SK-N-SH (cell line): ENCODE measurements around the gene CYP26C1. TPM values are rescaled to one million over a fixed set of nuclear protein-coding genes. Genes with fewer than 3 reads are reported as not detected.

ENCODE experiments used
- CTCF ChIA-PET: fragments of 300-600, 350-600 bp; formaldehyde crosslinking; extraction: SDS; loops from one replicate; lab custom pipeline; 2021; lab: Yijun Ruan, JAX
- POLR2A ChIA-PET: fragments of 350-600 bp; sonication (Branson Sonifier 250); formaldehyde crosslinking; extraction: SDS; loops from one replicate; lab custom pipeline; 2020; ENCODE audit warnings: antibody characterized with exemption, inconsistent platforms; lab: Yijun Ruan, JAX
- DNase-seq: peaks from one replicate; pipeline ENCODE4 v3.0.0; 2012
- H2AFZ ChIP-seq: fragments of 200-600 bp; sonication (generic); 2 replicates; pipeline ENCODE4 v1.8.1; 2016; ENCODE audit warnings: antibody characterized with exemption, mild to moderate bottlenecking, low read depth
- H3F3A ChIP-seq: fragments of 200-600 bp; sonication (generic); replicated peaks from 2 replicates; pipeline ENCODE3; 2016; ENCODE audit warnings: antibody characterized with exemption, mild to moderate bottlenecking; ENCODE audit not compliant: insufficient read depth
- H3K27ac ChIP-seq, 2 experiments: fragments of 200-500 bp in 1 of 2; fragments of 200-600 bp in 1 of 2; sonication (Bioruptor generic) in 1 of 2; sonication (generic), shearing (Covaris generic) in 1 of 2; 2 replicates each; pipeline versions ENCODE4 v1.5.1 to v1.6.1; 2014 to 2016; ENCODE audit warnings: low read depth in 2 of 2, inconsistent platforms in 1 of 2, low read length in 1 of 2, mild to moderate bottlenecking in 1 of 2, mixed read lengths in 1 of 2
- H3K27me3 ChIP-seq: fragments of 200-600 bp; sonication (generic), shearing (Covaris generic); 2 replicates; pipeline ENCODE4 v1.6.1; 2016; ENCODE audit warnings: mixed run types; ENCODE audit not compliant: insufficient read depth
- H3K36me3 ChIP-seq, 2 experiments: fragments of 200-500 bp in 1 of 2; fragments of 200-600 bp in 1 of 2; sonication (Bioruptor generic) in 1 of 2; sonication (generic) in 1 of 2; replicated peaks in 1 of 2; 2 replicates each; pipeline versions ENCODE3 to v1.5.1; 2014 to 2016; ENCODE audit warnings: low read length in 1 of 2, mild to moderate bottlenecking in 1 of 2; ENCODE audit not compliant: insufficient read depth in 2 of 2, control insufficient read depth in 1 of 2
- H3K4me1 ChIP-seq, 2 experiments: fragments of 200-500 bp in 1 of 2; fragments of 200-600 bp in 1 of 2; sonication (Bioruptor generic) in 1 of 2; sonication (generic), shearing (Covaris generic) in 1 of 2; 2 replicates each; pipeline versions ENCODE4 v1.5.1 to v1.6.1; 2014 to 2016; ENCODE audit warnings: low read depth in 1 of 2, low read length in 1 of 2, mixed run types in 1 of 2; ENCODE audit not compliant: insufficient read depth in 2 of 2, control insufficient read depth in 1 of 2
- H3K4me2 ChIP-seq: fragments of 200-600 bp; sonication (generic), shearing (Covaris generic); 2 replicates; pipeline ENCODE4 v1.6.1; 2017; ENCODE audit warnings: mixed run types
- H3K4me3 ChIP-seq, 2 experiments: fragments of 200-500 bp in 1 of 2; fragments of 200-600 bp in 1 of 2; sonication (Bioruptor generic) in 1 of 2; sonication (generic), shearing (Covaris generic) in 1 of 2; 2 replicates each; pipeline versions ENCODE4 v1.5.1 to v1.8.1; 2014 to 2016; ENCODE audit warnings: low read depth in 2 of 2, inconsistent platforms in 1 of 2, low read length in 1 of 2, mild to moderate bottlenecking in 1 of 2, mixed read lengths in 1 of 2, moderate library complexity in 1 of 2
- H3K79me2 ChIP-seq: fragments of 200-600 bp; sonication (generic); 2 replicates; pipeline ENCODE4 v1.8.1; 2017; ENCODE audit warnings: mild to moderate bottlenecking; ENCODE audit not compliant: insufficient read depth
- H3K9ac ChIP-seq: fragments of 200-600 bp; sonication (generic); 2 replicates; pipeline ENCODE4 v1.6.1; 2017; ENCODE audit warnings: mixed run types
- H3K9me2 ChIP-seq: fragments of 200-600 bp; sonication (generic); 2 replicates; pipeline ENCODE4 v1.6.1; 2017; ENCODE audit warnings: mixed run types
- H3K9me3 ChIP-seq: fragments of 200-600 bp; sonication (generic); 2 replicates; pipeline ENCODE4 v1.6.1; 2017; ENCODE audit warnings: mixed run types, mild to moderate bottlenecking, moderate library complexity
- H4K20me1 ChIP-seq: fragments of 200-600 bp; sonication (generic); 2 replicates; pipeline ENCODE4 v1.6.1; 2017; ENCODE audit warnings: mild to moderate bottlenecking, mixed run types; ENCODE audit not compliant: insufficient read depth
- CTCF ChIP-seq: fragments of 200-600 bp; sonication (generic); IDR thresholded peaks from 2 replicates; pipeline ENCODE4 v1.6.1; 2017; ENCODE audit warnings: antibody characterized with exemption, mild to moderate bottlenecking, moderate library complexity
- ELF1 ChIP-seq: IDR thresholded peaks from 2 replicates; pipeline ENCODE4 v1.4.0; 2012
- FOXM1 ChIP-seq: IDR thresholded peaks from 2 replicates; pipeline ENCODE4 v1.4.0; 2012; ENCODE audit warnings: low read depth, mild to moderate bottlenecking
- GABPA ChIP-seq: IDR thresholded peaks from 2 replicates; pipeline ENCODE4 v1.4.0; 2012; ENCODE audit warnings: low read depth, mild to moderate bottlenecking
- GATA2 ChIP-seq: sonication (generic); formaldehyde crosslinking; IDR thresholded peaks from 2 replicates; pipeline ENCODE4 v1.5.0; 2020; ENCODE audit warnings: mild to moderate bottlenecking, missing genetic modification reagents
- JUND ChIP-seq: IDR thresholded peaks from 2 replicates; pipeline ENCODE4 v1.4.0; 2012
- MXI1 ChIP-seq: IDR thresholded peaks from 2 replicates; pipeline ENCODE4 v1.6.1; 2012; ENCODE audit warnings: mild to moderate bottlenecking, low read depth, low read length, improper control_type of control experiment
- NFIC ChIP-seq: IDR thresholded peaks from 2 replicates; pipeline ENCODE4 v1.4.0; 2012; ENCODE audit warnings: borderline replicate concordance
- PBX3 ChIP-seq: IDR thresholded peaks from 2 replicates; pipeline ENCODE4; 2012
- POLR2AphosphoS5 ChIP-seq: IDR thresholded peaks from 2 replicates; pipeline ENCODE4 v1.6.1; 2012; ENCODE audit warnings: low read depth, low read length
- RCOR1 ChIP-seq: fragments of 150-350 bp; IDR thresholded peaks from 2 replicates; pipeline ENCODE4 v1.6.1; 2017; ENCODE audit warnings: antibody characterized with exemption, low read length
- RFX5 ChIP-seq: IDR thresholded peaks from 2 replicates; pipeline ENCODE4 v1.6.1; 2012; ENCODE audit warnings: mild to moderate bottlenecking, improper control_type of control experiment, low read length
- RXRA ChIP-seq: IDR thresholded peaks from 2 replicates; pipeline ENCODE4 v1.4.0; 2012; ENCODE audit warnings: low read depth, mild to moderate bottlenecking, borderline replicate concordance
- TAF1 ChIP-seq: IDR thresholded peaks from 2 replicates; pipeline ENCODE4 v1.6.1; 2012; ENCODE audit warnings: low read depth, mild to moderate bottlenecking, low read length, moderate library complexity, borderline replicate concordance
- TEAD4 ChIP-seq: IDR thresholded peaks from 2 replicates; pipeline ENCODE4 v1.4.0; 2012; ENCODE audit warnings: mild to moderate bottlenecking, borderline replicate concordance; ENCODE audit not compliant: insufficient read depth
- YY1 ChIP-seq: IDR thresholded peaks from 2 replicates; pipeline ENCODE4 v1.4.0; 2012; ENCODE audit warnings: low read depth, mild to moderate bottlenecking
- ZBTB33 ChIP-seq: IDR thresholded peaks from 2 replicates; pipeline ENCODE4 v1.4.0; 2012; ENCODE audit warnings: low read depth, borderline replicate concordance
- WGBS: methylation state at CpG from one replicate; pipeline ENCODE4 v1.1.6; 2017; ENCODE audit warnings: low lambda C conversion rate; 5-methylcytosine and 5-hydroxymethylcytosine counted together
- polyA plus RNA-seq, 3 experiments: library from polyadenylated mRNA; depleted of rRNA; stranded (reverse); fragments of >200 nt; gene quantifications; 2 replicates each; pipeline ENCODE4 v1.2.3, GENCODE V29; 2012

Gene CYP26C1
- polyA plus RNA-seq, 1 of the 3 experiments (the other 2 are of a cell fraction), result not detected

- no peak for DNase-seq
- POLR2A ChIA-PET, result no interaction called here
Measured at GRCh38 chr10:93058139-93058538, 2.5 kb upstream of the CYP26C1 start.

GRCh38 chr10:93060887-93061593, 442 bp downstream of the CYP26C1 start:
- peak; percentile 16 for DNase-seq
- no peak overlapping the region for H2AFZ ChIP-seq
- H3K4me1 ChIP-seq, result peaks cover 0 to 5% of the 10 kb centered on the region in 2 experiments; a peak in 1 of 4 replicates
- no peaks in the 10 kb centered on the region for H4K20me1 ChIP-seq
- H3K9me2 ChIP-seq, result no peaks in the 10 kb centered on the region
- H3K9ac ChIP-seq, result no peak overlapping the region
- H3K9me3 ChIP-seq, result no peaks in the 10 kb centered on the region
- ChIA-PET CTCF (interaction anchor here (1.3 to 8.4 kb wide), 2 partner anchors 17 to 55 kb away, joined by 3 to 69 read pairs; no protein-coding TSS in a partner anchor), POLR2A (no interaction called here)
- no peaks in the 10 kb centered on the region for H3K36me3 ChIP-seq
- no peak overlapping the region for H3K4me3 ChIP-seq
- no peak overlapping the region for H3K27ac ChIP-seq
- TF ChIP-seq CTCF, result no peak
- TF ChIP-seq YY1, result no peak
- no peak for TF ChIP-seq POLR2AphosphoS5
- no peak for TF ChIP-seq RCOR1
- no peak for TF ChIP-seq NFIC
- TF ChIP-seq RXRA, result no peak
- TF ChIP-seq ZBTB33, result no peak
- TF ChIP-seq GABPA, result no peak
- no peak for TF ChIP-seq TEAD4
- WGBS, result 89% methylated on average over 33 of the region's 45 CpGs
- no peaks in the 10 kb centered on the region for H3F3A ChIP-seq
- peaks cover 10% of the 10 kb centered on the region for H3K27me3 ChIP-seq
- H3K79me2 ChIP-seq, result no peaks in the 10 kb centered on the region
- H3K4me2 ChIP-seq, result no peak overlapping the region

More at GRCh38 chr10:93058139-93058538, 2.5 kb upstream of the CYP26C1 start:
- CTCF ChIA-PET, result no interaction called here
- no peak overlapping the region for H3K4me2 ChIP-seq
- H3K9ac ChIP-seq, result no peak overlapping the region
- no peaks in the 10 kb centered on the region for H3K4me1 ChIP-seq
- H3K36me3 ChIP-seq, result no peaks in the 10 kb centered on the region
- no peaks in the 10 kb centered on the region for H4K20me1 ChIP-seq
- no peaks in the 10 kb centered on the region for H3K27me3 ChIP-seq
- H3K9me2 ChIP-seq, result no peaks in the 10 kb centered on the region
- H3K4me3 ChIP-seq, result no peak overlapping the region
- H3K79me2 ChIP-seq, result no peaks in the 10 kb centered on the region
- TF ChIP-seq RCOR1 (no peak), RFX5 (no peak), PBX3 (no peak), TAF1 (no peak), ELF1 (no peak), MXI1 (no peak), GATA2 (CRISPR knock-in tag) (no peak), RXRA (no peak), JUND (no peak), FOXM1 (no peak)
- TF ChIP-seq, all 33 proteins: peak for 0
- H3F3A ChIP-seq, result no peaks in the 10 kb centered on the region
- H2AFZ ChIP-seq, result no peak overlapping the region
- no peaks in the 10 kb centered on the region for H3K9me3 ChIP-seq
- no peak overlapping the region for H3K27ac ChIP-seq
- 70% methylated on average over 3 of the region's 3 CpGs for WGBS
